ENCODE data around the gene PREPL.
"Not testable (repeated sequence)": the region's sequence is repeated elsewhere in the genome, so short reads cannot be mapped to it uniquely, and the experiment has no call there.

The PREPL gene

GRCh38 chr2:44361330-44362206 is at the start of gene PREPL, which contains the start of gene CAMKMT:
Gene PREPL (minus strand): TSS chr2:44361494. CDS start chr2:44346342, 15,152 bp downstream.
Gene CAMKMT (plus strand): TSS chr2:44361947.
- DNase-seq: peak; percentile 98

- DNase-seq: no peak
Observed at GRCh38 chr2:44398243-44398897, 37.1 kb upstream of the PREPL start.

GRCh38 chr2:44397447-44398175 is 36.3 kb upstream of the PREPL start:
- no peak for DNase-seq

- DNase-seq: peak; percentile 50
Observed at GRCh38 chr2:44392338-44392943, 31.1 kb upstream of the PREPL start.

GRCh38 chr2:44389895-44390294 is 28.6 kb upstream of the PREPL start:
- no peak for DNase-seq

- DNase-seq: no peak
Observed at GRCh38 chr2:44388877-44389276, 27.6 kb upstream of the PREPL start.

- DNase-seq: not testable (repeated sequence)
Observed at GRCh38 chr2:44385226-44385625, 23.9 kb upstream of the PREPL start.

GRCh38 chr2:44377486-44377885 is 16.2 kb upstream of the PREPL start:
- no peak for DNase-seq

- DNase-seq: no peak
Observed at GRCh38 chr2:44372246-44372645, 11.0 kb upstream of the PREPL start.

- DNase-seq: no peak
Observed at GRCh38 chr2:44371445-44371844, 10.2 kb upstream of the PREPL start.

GRCh38 chr2:44369392-44369791 is 8.1 kb upstream of the PREPL start:
- no peak for DNase-seq

- DNase-seq: no peak
Observed at GRCh38 chr2:44367591-44367990, 6.3 kb upstream of the PREPL start.

- no peak for DNase-seq
Observed at GRCh38 chr2:44364604-44365003, 3.3 kb upstream of the PREPL start.

GRCh38 chr2:44362207-44363015 is 1.1 kb upstream of the PREPL start:
- DNase-seq: peak; percentile 31

GRCh38 chr2:44360749-44361329 is 455 bp downstream of the PREPL start:
- peak; percentile 55 for DNase-seq

- peak; percentile 44 for DNase-seq
Observed at GRCh38 chr2:44358503-44358902, 2.8 kb downstream of the PREPL start.

- DNase-seq: no peak
Observed at GRCh38 chr2:44354761-44355160, 6.5 kb downstream of the PREPL start.

GRCh38 chr2:44352510-44352909 is 8.8 kb downstream of the PREPL start:
- no peak for DNase-seq

- DNase-seq: no peak
Observed at GRCh38 chr2:44351676-44352075, 9.6 kb downstream of the PREPL start.

GRCh38 chr2:44351088-44351487 is 10.2 kb downstream of the PREPL start:
- DNase-seq: no peak

GRCh38 chr2:44349506-44349905 is 11.8 kb downstream of the PREPL start:
- DNase-seq: no peak

GRCh38 chr2:44348400-44348799 is 12.9 kb downstream of the PREPL start:
- DNase-seq: no peak
